GM21390 (cell line): ENCODE measurements around the gene ANKRD11.
"Not testable (repeated sequence)": the region's sequence is repeated elsewhere in the genome, so short reads cannot be mapped to it uniquely, and the experiment has no call there.

Experiments used
- ATAC-seq: cut with Tn5 transposase; IDR thresholded peaks from one replicate; pipeline ENCODE4 v1.9.1; 2021; ENCODE audit not compliant: unreplicated experiment

The ANKRD11 gene

GRCh38 chr16:89453501-89454321, 36.6 kb downstream of the ANKRD11 start:
- no peak for ATAC-seq

- no peak for ATAC-seq
These were observed 37.4 kb downstream of the ANKRD11 start for GRCh38 chr16:89452925-89453324.

- ATAC-seq = no peak
These were observed 38.1 kb downstream of the ANKRD11 start for GRCh38 chr16:89452241-89452640.

- ATAC-seq = no peak
These were observed 39.8 kb downstream of the ANKRD11 start for GRCh38 chr16:89450537-89450936.

- ATAC-seq = no peak
These were observed 40.5 kb downstream of the ANKRD11 start for GRCh38 chr16:89449726-89450335.

- no peak for ATAC-seq
These were observed 41.7 kb downstream of the ANKRD11 start for GRCh38 chr16:89448656-89449055.

- no peak for ATAC-seq
These were observed 43.4 kb downstream of the ANKRD11 start for GRCh38 chr16:89446975-89447293.

- ATAC-seq = no peak
These were observed 44.0 kb downstream of the ANKRD11 start for GRCh38 chr16:89446136-89446974.

- no peak for ATAC-seq
These were observed 45.2 kb downstream of the ANKRD11 start for GRCh38 chr16:89445166-89445565.

- no peak for ATAC-seq
These were observed 45.6 kb downstream of the ANKRD11 start for GRCh38 chr16:89444728-89445127.

- ATAC-seq = no peak
These were observed 46.1 kb downstream of the ANKRD11 start for GRCh38 chr16:89444151-89444723.

- no peak for ATAC-seq
These were observed 46.7 kb downstream of the ANKRD11 start for GRCh38 chr16:89443727-89444084.

GRCh38 chr16:89442990-89443726, 47.2 kb downstream of the ANKRD11 start:
- ATAC-seq = no peak

GRCh38 chr16:89442588-89442987, 47.8 kb downstream of the ANKRD11 start:
- ATAC-seq = no peak

- no peak for ATAC-seq
These were observed 50.7 kb downstream of the ANKRD11 start for GRCh38 chr16:89439659-89440058.

GRCh38 chr16:89437991-89438390, 52.4 kb downstream of the ANKRD11 start:
- no peak for ATAC-seq

- ATAC-seq = no peak
These were observed 52.9 kb downstream of the ANKRD11 start for GRCh38 chr16:89437251-89437987.

GRCh38 chr16:89436366-89436765, 54.0 kb downstream of the ANKRD11 start:
- ATAC-seq = no peak

- not testable (repeated sequence) for ATAC-seq
These were observed 55.3 kb downstream of the ANKRD11 start for GRCh38 chr16:89435059-89435458.

- no peak for ATAC-seq
These were observed 55.9 kb downstream of the ANKRD11 start for GRCh38 chr16:89434490-89434889.
